Ramos (cell line): ENCODE data around the gene PDLIM5.

Source experiments
- in situ Hi-C: fragments of 300-500 bp; cut with MboI; formaldehyde crosslinking; loops from one replicate; pipeline ENCODE4 v1.14.3; 2022; ENCODE audit warnings: low sequenced_read_pairs; ENCODE audit not compliant: unreplicated experiment

The PDLIM5 gene

GRCh38 chr4:94419956-94420355 is 31.8 kb upstream of the PDLIM5 start:
- in situ Hi-C loops = no loop called here

- in situ Hi-C loops = no loop called here
These were observed 31.4 kb upstream of the PDLIM5 start for GRCh38 chr4:94420356-94420755.

DNA sequence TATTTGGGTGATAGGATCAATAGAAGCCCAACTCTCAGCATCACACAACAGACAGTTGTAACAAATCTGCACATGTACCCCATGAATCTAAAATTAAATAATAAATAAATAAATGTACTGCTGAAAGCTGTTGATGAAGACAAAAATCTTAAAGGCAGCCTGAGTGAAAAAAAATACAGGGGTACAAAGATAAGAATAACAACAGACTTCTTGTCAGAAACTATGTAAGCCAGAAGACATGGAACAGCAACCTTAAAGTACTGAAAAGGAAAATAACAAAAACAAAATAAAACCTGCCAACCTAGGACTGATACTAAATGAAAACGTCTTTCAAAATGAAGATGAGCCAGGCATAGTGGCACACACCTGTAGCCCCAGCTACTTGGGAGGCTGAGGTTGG is 25.0 kb upstream of the PDLIM5 start:
- in situ Hi-C loops = no loop called here

DNA sequence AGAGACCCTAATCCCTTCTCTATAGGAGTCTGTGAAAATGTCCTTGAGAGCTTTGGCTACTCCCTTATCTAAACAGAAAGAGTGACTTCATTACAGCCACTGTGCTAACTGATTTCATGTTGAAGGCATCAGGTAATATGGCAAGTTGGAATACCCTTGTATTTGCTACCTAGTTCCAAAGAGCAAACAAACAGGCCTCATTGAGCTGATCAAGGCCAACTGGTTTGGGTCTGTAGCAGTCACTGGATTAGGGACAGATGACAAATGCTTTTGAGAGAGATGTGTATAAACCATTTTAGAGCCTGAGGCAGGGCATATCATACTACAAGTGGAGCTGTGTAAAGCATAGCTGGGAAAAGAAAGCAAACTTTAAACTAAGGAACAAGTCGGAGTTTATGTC is 22.9 kb upstream of the PDLIM5 start:
- in situ Hi-C loops = no loop called here

GRCh38 chr4:94430406-94430805 is 21.3 kb upstream of the PDLIM5 start:
- in situ Hi-C loops = no loop called here

DNA sequence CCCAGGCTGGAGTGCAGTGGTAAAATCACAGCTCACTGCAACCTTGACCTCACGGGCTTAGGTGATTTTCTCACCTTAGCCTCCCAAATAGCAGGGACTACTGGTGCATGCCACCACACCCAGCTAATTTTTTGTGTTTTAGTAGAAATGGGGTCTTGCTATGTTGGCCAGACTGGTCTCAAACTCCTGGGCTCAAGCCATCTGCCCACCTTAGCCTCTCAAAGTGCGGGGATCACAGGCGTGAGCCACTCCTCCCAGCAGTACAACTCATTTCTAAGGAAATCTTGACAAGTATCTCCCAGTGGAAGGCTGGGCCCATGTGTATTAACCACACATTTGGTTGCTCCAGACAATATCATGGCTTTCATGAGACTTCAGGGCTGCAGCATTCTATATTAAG is 20.4 kb upstream of the PDLIM5 start:
- in situ Hi-C loops = no loop called here

DNA sequence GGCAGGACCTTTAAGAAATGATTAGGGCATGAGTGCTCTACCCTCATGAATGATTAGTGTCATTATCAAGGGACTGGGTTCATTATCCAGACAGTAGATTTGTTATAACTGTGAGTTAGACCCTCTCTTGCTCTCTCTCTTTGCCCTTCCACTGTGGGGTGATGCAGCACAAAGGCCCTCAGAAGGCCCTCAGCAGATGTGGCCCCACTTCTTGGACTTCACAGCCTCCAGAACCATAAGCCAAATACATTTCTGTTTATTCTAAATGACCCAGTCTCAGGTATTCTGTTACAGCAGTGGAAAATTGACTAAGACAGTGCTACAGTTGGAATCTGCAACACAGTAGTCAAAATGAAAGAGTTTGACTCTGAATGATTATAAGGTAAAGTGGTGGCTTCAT is 17.2 kb upstream of the PDLIM5 start:
- in situ Hi-C loops = no loop called here

DNA sequence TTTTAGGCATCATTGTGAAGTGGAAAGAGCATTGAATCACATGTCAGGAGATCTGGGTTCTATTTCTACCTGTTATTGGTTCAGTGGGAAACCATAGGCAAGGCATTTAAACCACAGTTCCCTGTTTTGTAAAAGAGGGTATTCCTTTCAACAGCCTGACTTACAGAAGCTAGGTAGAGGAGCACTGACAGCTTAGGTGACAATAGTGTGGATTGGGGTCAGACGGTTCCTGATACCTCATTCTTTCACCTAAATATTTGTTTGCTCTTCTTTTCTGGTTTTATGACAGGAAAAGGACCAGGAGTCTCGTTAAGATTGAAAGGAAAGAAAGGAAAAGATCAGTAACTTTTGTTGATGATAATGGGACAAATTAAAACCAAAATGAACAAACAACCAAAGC is 15.9 kb upstream of the PDLIM5 start:
- in situ Hi-C loops = no loop called here

DNA sequence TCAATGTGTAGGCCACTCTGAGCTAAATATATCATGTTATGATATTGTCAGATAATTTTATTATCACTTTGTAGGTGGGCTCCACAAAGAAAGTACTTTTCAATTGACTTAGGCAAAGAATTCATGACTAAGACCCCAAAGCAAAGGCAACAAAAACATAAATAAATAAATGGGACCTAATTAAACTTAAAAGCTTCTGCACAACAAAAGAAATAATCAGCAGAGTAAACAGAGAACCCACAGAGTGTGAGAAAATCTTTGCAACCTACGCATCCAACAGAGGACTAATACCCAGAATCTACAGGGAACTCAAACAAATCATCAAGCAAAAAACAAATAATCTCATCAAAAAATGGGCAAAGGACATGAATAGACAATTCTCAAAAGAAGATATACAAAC is 15.2 kb upstream of the PDLIM5 start:
- in situ Hi-C loops = no loop called here

DNA sequence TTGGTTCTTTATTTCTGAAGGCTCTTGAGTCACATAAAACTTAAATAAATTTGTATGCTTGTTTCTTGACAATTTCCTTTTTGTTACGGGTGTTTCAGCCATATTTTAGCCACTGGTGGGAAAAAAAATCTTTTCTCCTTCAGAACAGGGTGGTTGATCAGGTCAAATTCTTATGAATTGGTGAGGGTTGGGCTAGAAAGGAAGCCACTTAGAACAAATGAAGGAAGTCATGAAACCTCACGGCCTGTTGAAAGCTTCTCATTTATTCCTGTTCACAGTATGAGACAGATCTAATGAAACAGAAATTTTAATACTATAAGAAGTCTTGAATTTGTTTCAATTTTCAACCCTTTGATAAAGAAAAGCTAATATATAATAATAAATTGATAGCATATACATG is 12.1 kb upstream of the PDLIM5 start:
- in situ Hi-C loops = no loop called here

GRCh38 chr4:94441838-94442237 is 9.9 kb upstream of the PDLIM5 start:
- in situ Hi-C loops = no loop called here

GRCh38 chr4:94442251-94442650 is 9.5 kb upstream of the PDLIM5 start:
- in situ Hi-C loops = no loop called here

DNA sequence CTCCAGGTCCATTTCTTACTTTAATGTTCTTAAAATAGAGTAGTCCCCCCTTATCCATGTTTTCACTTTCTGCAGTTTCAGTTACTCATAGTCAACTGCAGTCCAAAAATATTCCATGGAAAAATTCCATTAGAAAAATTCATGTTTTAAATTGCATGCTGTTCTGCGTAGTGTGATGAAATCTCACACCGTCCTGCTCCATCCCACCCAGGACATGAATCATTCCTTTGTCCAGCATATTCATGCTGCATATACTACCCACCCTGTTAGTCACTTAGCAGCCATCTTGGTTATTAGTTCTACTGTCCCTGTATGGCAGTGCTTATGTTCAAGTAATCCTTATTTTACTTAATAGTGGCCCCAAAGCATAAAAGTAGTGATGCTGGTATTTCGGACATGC is 5.4 kb upstream of the PDLIM5 start:
- in situ Hi-C loops = no loop called here

- in situ Hi-C loops = no loop called here
These were observed 3.9 kb upstream of the PDLIM5 start for GRCh38 chr4:94447754-94448411.

DNA sequence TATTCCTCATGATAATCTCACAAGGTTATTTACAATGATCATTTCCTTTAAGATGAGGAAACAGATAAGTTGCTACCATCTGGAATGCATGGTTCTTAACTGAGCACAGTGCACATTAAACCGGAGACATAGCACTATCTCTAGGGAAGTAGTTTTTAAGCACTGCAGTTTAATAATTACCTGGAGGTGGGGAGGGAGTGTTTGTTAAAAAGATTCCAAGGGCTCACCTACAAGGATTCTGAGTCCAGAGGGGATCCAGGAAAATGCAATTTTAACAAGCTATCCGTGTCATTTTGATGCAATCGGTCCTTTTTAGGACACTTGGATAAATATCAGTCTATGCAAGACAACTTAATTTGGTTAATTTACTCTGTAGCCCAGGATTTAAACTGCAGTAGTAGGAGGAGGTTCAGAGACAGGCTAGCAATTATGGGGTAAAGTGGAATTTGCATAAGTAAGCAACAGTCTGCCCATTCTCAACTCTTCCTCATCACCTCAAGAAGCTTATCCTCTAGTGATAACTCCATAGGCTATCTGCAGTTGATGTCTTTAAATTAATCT is 2.8 kb upstream of the PDLIM5 start:
- in situ Hi-C loops = no loop called here

GRCh38 chr4:94451051-94451694 is 569 bp upstream of the PDLIM5 start:
- in situ Hi-C loops = no loop called here

DNA sequence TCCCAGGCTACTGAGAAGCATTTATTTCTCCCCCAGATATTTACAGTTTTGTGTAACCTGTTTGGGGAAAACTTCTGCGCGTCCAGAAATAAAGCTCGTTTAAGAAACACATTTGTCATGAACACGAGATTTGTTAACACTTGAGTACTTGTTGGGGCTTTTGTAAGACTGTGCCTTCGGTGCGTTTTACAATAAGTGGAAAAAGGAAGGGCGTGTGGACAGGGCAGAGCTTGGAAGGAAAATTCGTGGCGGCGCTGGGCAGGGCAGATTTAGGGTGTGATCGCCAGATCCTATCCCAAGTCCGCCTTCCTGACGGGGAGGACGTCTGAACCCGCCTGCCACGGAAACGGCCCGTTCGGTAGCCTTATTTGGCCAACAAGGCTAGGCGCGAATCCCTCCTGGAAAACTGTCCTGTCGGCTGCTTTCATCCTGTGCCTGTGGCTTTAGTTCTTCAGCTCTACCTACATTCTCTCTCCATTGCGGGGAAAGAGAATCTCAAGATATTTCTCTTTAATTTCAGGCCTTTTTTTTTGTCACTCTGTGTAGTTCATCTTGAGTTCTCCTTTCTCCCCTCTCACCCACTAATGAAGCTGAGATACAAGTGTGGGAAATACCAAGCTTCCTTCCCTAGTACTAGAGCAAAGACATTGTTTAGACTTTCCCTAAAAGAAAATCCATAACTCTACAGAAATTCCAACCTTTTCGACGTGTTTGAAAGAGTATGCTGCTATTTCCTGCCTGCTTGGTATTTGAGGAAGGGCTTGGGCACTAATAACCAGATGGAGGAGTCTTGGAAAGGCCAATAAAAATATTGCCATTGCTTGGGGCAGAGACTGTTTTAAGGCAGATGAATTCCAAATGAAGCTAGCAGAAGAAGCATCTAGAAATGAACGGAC is 982 bp downstream of the PDLIM5 start:
- in situ Hi-C loops = no loop called here

DNA sequence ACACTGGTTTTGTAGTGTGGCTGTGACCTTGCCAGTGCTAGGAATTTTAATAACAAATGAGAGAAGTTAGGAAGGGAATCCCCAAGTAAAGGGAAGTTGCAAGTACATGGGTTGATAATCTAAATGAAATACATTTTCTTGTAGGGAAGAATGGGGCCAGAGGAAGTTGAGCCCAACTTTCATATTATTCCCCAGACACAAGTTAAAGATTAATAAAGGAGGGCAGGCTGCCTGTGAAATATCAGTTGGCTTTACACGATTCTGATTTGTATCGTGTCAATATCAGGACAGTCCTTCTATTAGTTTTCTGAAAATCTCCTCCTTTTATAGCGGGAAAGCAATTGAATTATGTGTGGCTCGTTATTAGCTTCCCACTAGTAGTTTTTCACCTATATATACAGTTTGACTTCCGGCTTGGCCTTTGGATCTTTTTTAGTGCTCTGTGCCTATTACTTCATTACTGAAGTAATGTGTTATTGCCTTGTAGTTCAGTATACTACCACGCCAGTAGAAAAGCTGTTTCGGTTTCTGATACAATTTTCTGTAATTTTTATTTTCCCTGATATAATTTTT is 1.7 kb downstream of the PDLIM5 start:
- in situ Hi-C loops = no loop called here

DNA sequence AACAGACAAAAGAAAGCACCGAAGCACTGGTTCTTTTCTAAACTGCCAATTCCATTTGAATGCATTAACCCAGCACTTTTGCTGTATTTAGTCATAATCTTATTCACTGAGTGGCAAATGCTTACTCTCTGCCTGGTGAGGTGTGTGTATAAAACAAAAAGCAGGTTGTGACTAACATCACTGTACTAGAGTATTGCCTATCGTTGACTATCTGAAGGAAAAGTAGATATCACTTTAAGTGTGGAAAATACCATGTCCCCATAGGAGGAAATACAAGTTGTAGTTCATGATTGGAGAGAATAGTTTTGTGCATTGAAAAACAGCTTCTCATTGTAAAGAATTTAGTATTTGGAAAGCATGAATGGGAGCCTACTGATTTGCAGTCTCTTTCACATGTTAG is 2.7 kb downstream of the PDLIM5 start:
- in situ Hi-C loops = no loop called here

DNA sequence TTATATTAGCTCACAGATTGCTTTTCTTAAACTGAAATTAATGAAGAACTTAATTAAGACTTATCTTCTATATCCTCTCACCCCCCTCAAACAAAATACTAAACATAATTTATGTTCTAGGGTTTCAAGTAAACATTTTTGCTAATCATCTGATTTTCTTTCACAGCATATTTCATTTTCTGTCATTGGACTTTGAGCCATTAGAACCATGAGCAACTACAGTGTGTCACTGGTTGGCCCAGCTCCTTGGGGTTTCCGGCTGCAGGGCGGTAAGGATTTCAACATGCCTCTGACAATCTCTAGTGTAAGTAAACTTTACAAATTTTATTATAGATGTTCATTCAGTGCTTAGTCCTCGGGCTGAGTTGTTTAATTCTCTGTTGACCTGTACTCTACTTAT is 3.3 kb downstream of the PDLIM5 start:
- in situ Hi-C loops = no loop called here

- in situ Hi-C loops = no loop called here
These were observed 6.0 kb downstream of the PDLIM5 start for GRCh38 chr4:94457692-94458106.
